ENCODE measurements around the gene PLA2G4E.

Gene PLA2G4E

GRCh38 chr15:42053914-42054313, 33.1 kb upstream of the PLA2G4E start:
- no peak for DNase-seq (ENCODE audit: low read depth in 2 of 2, low spot score in 1 of 2)

DNA sequence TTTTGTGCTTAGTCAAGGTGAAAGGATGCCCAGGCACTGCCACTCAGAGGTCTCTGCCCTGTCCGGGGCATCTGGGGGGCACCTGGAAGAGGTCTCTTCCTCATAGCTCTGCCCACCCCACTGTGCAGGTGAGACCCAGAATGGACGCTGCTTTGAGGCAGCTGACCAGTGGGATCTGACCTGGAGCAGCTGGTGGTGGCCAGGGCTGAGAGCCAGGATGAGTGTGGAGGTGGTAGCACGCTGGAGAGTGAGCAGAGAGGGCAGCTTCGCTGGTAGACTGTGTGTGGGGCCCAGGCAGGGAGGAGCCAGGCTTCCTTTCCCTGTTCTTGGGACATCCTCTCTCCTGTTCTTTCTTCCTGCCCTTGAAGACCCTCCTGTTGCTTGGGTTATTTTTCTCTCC, 32.2 kb upstream of the PLA2G4E start:
- no peak for DNase-seq (ENCODE audit: low read depth in 2 of 2, low spot score in 1 of 2)

DNA sequence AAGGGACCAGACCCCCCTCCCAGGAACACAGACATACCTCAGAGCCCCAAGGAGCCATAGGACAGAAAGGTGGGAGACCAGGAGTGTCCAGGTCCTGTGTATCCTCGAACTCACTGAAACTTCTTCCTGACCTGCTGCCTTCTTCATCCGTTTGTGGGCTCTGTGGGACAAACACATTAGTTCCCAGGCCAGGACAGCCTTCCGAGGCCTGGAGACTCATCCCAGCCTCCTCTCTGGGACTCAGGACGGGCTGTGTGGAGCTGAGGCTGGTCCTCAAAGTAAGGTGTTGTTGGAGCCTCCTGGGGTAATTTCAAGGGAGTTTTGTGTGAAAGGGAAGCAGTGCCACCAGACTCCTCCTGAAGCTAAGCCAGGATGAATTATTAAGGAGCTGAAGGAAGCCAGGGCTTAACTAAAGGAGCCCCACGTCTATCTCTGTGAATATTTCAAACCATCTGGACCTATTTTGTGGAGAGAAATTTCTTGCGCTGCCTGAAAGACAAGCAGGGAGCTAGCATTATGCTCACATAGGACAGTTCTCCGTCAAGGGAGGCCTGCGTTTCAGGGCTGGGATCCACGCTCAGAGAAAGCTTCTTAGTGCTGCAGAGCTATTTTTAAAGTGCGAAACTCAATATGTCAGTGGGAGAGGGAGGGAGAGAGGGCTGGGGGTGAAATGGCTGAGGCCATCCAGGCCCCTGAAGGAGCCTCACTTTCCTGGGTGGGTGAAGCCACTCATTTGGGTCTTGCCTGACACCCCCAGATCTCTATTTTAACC, 29.8 kb upstream of the PLA2G4E start:
- no peak for DNase-seq (ENCODE audit: low read depth in 2 of 2, low spot score in 1 of 2)

- no peak for DNase-seq (ENCODE audit: low read depth in 2 of 2, low spot score in 1 of 2)
Observed at GRCh38 chr15:42048821-42049200, 28.0 kb upstream of the PLA2G4E start.

DNA sequence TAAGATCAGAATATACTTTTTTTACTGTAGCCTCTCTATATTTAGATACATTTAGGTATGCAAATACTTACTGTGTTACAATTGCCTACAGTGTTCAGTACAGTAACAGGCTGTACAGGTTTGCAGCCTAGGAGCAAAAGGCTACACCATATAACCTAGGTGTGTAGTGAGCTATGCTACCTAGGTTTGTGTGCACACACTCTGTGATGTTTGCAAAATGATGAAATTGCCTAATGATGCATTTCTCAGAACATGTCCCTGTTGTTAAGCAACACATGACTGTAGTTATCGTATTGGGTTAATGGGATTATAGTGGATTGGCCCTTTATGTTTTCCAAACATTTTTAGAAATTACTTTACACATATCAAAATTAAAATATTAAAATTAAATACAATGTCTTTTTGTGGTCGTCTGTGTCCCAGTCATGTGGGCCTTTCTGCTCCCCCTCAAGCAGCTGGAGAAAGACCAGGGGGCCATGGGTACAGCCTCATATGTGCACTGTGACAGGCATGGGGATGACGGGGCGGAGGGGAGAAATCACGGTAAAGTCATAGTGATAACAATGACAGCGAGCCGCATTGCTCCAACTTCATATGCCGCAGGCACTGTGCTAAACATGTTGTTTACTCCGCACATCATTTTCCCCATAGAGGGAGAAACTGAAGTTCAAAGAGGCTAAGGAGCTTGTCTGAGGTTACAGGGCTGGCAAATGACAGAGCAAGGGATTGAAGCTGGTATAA, 27.4 kb upstream of the PLA2G4E start:
- no peak for DNase-seq (ENCODE audit: low read depth in 2 of 2, low spot score in 1 of 2)

GRCh38 chr15:42046597-42046996, 25.8 kb upstream of the PLA2G4E start:
- no peak for DNase-seq (ENCODE audit: low read depth in 2 of 2, low spot score in 1 of 2)

DNA sequence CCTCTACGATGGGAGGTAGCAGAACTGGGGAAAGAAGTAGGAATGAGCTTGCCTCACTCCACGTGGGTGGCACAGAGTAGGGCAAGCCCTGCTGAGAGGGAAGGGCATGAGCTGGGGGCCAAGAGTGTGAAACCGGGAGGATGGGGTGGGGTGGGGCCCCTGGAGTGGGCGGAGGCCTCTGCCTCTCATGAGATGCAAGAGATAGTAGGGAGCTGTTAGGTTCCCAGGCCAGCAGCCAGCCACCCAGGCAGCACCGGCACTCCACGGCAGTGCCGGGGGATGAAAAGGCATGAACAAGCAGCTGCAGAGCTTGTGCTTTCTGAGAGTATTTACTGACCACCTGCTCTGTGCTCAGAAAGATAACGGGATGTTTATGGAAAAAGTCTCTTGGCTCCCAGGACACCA, 24.4 kb upstream of the PLA2G4E start:
- DNase-seq (ENCODE audit: low read depth in 2 of 2, low spot score in 1 of 2) = no peak

GRCh38 chr15:42042602-42043400, 22.0 kb upstream of the PLA2G4E start:
- no peak for DNase-seq (ENCODE audit: low read depth in 2 of 2, low spot score in 1 of 2)

DNA sequence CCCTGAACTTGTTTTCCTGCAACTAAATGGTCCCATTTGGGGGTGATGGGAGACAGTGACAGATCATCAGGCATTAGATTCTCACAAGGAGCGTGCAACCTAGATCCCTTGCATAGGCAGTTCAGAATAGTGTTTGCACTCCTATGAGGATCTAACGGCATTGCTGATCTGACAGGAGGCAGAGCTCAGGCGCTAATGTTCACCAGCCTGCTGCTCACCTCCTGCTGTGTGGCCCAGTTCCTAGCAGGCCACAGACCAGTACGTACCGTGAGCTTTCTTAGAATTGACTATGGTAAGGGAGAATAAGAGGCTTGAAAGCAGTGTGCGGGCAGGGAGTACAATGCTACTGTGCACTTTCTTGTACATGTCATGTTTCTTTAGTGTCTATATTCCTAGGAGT, 17.6 kb upstream of the PLA2G4E start:
- no peak for DNase-seq (ENCODE audit: low read depth in 2 of 2, low spot score in 1 of 2)

- no peak for DNase-seq (ENCODE audit: low read depth in 2 of 2, low spot score in 1 of 2)
Observed at GRCh38 chr15:42037656-42038055, 16.8 kb upstream of the PLA2G4E start.

DNA sequence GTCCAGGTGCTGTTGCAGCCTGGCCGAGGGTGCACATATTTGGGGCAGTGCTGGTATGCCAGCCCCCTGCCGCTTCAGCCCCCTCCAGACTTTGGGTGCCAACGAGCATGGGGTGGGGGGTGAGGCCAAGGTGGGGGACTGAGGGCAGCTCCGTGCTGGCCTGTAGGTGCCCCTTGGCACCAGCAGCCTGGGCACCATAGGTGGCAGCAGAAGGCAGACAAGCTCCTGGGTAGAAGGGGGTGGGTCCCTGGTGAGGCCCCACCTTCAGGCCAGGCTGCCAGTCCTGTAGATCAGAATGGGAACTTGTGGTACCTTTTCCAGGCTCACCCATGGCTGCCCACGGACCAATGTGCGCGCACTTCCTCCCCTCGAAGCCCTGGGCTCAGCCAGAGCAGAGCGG, 16.1 kb upstream of the PLA2G4E start:
- no peak for DNase-seq (ENCODE audit: low read depth in 2 of 2, low spot score in 1 of 2)

DNA sequence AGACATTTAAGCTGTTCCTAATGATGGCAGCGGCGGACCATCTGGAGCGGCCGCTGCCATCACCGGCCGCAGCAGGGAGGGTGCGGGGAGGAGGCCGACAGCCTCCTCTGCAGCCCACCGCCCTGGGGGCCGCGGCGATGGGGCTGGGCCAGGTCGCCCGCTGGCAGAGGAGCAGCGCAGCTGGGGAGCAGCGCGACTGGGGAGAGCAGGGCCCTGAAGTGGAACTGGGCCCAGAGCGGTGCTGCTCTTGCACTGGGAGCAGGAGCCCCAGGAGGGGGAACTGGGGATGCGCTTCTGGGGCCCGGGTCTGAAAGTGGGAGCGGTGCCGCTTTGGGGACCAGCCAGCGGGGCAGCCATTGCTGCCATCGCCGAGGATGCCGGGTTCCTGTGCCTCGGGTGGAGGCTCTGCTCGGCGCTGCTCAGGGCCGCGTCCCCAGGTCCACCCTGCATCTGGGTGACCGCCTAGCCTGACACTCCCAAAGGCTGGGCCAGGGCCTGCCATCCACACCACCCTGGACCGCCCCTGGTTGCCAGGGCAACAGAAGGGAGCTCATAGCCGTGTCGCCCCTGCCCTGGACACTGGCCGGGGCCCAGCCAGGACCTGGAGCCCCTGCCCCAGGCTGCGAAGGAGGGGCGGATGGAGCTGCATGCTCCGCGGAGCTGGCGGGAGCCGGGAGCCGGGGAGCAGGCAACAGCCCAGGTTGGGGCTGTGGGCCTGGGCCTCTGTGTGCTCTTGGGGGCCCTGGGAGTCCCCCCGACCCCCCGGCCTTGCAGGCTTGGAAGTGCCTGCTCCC, 15.5 kb upstream of the PLA2G4E start:
- no peak for DNase-seq (ENCODE audit: low read depth in 2 of 2, low spot score in 1 of 2)

GRCh38 chr15:42035435-42035761, 14.6 kb upstream of the PLA2G4E start:
- no peak for DNase-seq (ENCODE audit: low read depth in 2 of 2, low spot score in 1 of 2)

DNA sequence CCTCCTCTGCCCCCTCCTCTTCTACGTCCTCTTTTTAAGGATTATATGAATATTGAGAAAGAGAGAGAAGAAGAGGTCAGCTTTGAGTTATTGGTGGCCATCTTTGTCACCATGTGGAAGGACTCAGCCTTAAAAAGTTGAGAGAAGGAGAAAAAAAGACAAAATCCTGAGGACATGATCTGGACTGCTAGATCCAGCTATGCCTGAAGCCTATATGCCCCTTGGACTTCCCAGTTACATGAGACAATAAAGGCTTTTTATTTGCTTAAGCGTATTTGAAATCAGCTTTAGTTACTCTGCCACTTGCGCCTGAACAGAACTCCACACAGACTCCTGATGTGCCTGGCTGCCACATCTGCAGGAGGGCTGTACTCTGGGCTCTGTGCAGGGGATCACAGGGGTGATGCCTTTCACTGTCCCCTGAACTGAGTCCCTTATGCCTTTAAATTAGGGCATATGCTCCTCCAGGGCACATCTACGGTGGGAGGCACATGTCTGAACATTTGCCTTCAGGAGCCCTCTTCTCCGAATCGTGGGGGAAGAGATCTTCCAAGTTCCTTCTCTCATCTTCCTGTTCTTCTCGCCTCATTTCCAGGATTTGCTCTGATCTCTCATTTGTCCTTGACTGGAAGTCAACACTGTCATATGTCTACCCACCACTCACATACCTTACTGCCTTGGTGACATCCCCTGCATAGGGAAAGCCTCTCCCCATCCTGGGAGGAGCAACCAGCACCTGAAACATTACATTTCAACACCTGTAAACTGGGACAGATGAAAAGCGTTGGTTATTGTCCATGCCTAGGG, 14.0 kb upstream of the PLA2G4E start:
- DNase-seq (ENCODE audit: low read depth in 2 of 2, low spot score in 1 of 2) = no peak

DNA sequence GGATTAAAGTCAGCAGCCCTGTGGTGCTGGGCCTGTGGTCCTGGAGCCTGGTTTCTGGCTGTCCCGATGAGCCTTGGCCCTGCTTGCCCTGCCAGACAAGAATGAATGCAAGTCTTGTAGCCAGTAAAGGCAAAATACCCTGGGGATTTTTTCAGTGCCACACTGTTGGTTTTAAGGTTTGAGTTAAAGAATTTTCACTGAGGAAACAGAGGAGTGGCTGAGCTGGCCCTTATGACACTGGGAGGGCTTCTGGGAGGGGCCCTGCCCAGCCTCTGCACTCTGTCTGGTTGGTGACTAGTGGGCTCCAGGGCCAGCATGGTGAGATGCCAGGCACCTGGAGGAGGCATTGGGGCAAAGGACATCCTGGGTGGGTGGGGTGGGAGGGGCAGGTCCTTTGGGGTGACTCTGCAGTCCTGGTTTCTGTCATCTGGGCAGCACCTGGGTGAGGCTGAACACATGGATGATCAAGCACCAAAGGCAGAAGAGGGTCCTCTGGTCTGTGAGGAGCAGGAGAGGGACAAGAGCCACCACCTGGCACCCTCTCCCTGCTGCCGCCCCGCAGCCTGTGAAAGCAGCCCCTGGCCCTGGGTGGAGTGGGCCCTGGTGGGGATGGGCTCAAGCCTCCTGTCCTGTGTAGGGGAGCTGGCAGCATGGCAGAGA, 12.5 kb upstream of the PLA2G4E start:
- DNase-seq (ENCODE audit: low read depth in 2 of 2, low spot score in 1 of 2) = no peak

GRCh38 chr15:42032376-42033213, 11.8 kb upstream of the PLA2G4E start:
- no peak for DNase-seq (ENCODE audit: low read depth in 2 of 2, low spot score in 1 of 2)

DNA sequence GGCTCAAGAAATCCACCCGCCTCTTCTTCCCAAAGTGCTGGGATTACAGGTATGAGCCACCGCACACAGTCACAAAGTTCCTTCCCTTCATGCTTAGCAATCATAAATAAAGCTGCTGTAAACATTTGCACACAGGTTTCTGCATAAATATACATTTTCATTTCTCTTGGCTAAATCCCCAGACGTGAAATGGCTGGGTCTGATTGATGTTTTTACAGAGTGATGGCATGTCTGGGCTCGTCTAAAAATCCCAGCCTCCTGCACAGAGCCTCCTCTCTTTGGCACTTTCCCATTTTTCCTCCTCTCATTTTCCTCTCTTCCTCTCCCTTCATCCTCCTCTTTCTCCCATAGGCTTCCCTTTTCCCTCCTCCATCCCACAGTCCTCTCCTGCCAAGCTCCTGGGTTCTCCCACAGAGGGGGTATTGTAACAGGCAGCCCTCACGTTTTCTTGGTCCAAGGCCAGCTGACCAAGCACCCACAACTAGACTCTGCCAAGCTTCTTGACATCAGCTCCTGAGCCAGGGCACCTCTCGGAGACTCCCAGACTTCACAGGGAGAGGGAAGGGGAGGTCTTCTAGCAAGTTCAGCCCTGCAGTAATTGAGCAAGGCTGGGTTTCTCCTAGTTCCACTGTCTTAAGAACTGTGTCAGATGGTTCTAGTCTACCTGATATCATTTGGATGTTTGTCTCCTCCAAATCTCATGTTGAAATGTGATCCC, 10.5 kb upstream of the PLA2G4E start:
- no peak for DNase-seq (ENCODE audit: low read depth in 2 of 2, low spot score in 1 of 2)

GRCh38 chr15:42027521-42027920, 6.7 kb upstream of the PLA2G4E start:
- no peak for DNase-seq (ENCODE audit: low read depth in 2 of 2, low spot score in 1 of 2)

All from stimulated activated CD8-positive, alpha-beta memory T cell treated with anti-CD3 and anti-CD28 coated beads, Interleukin-4, amount 100 ng/mL, for 4 hours (primary cell).